ENCODE measurements around the gene SLC10A7.

The SLC10A7 gene

DNA sequence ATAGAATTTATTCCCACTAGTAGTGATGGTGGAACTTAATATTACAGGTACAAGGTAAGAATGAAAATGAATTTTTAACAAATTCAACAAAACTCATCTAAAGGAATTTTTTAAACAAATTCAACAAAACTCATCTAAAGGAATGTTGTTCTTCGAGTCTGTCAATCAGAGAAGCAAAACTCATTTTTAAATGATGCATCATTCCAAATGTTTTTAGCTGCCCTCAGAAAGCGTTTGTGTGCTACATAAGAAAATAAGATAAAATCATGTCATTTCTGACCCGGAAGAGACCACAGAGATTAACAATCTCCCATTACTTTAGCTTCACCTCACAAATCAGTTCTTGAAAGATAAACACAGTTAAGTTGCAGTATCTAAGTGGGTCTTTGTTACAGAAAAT lies 178.0 kb downstream of the SLC10A7 start:
- no peak for DNase-seq

DNA sequence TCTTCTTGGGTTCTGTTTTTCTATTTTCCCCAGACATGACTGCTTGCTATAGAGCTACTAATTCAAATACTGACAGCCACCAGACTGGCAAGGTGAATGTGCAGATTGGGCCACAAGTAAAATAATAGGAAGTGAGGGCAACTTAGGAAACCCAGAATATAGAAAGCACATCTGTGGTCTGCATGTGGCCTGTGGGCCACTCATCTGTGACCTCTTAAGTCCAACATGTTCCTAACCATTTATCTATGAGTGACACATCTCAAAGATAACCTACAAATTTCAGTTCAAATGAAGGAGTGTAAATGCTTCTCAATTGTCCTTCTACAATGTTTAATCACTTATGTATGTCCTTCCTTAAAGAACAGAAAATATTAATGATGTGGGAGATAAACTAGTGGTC lies 178.5 kb downstream of the SLC10A7 start:
- DNase-seq, result no peak

- DNase-seq, result no peak
Observed at GRCh38 chr4:146342600-146343192, 179.0 kb downstream of the SLC10A7 start.

DNA sequence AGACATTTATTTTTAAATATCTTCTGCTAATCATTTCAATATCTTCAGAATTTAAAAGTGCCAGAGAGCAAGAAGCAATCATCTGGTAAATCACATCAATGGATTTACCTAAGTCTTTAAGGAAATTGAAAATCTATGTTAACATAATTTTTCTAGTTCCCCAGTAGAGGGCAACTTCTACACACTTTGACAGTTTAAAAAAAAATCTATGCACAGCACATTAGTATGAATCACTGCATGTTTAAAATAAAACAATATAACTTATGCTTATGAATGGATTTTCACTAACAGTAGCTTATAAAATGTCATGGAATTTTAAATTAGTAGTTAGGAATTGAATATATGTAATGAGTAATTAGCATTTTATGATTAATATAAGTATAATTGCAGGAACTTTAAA lies 180.9 kb downstream of the SLC10A7 start:
- DNase-seq, result no peak

DNA sequence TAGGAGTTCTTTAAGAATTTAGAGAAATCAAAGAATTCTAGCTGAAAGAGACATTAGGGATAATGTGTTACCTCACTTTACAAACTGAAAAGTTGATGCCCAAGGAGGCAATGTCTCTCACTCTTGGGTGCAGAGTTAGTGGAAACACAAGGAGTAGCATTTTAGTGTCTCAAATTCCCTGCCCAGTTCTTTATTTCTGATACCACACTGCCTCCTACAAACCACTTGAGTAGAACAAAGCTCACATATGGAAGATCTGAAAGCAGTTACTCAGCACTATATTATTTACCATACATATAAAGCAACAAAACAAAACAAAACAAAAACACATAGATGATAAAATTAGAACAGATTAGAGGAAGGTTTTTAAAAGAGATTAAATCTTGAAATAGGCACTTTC lies 183.2 kb downstream of the SLC10A7 start:
- no peak for DNase-seq

DNA sequence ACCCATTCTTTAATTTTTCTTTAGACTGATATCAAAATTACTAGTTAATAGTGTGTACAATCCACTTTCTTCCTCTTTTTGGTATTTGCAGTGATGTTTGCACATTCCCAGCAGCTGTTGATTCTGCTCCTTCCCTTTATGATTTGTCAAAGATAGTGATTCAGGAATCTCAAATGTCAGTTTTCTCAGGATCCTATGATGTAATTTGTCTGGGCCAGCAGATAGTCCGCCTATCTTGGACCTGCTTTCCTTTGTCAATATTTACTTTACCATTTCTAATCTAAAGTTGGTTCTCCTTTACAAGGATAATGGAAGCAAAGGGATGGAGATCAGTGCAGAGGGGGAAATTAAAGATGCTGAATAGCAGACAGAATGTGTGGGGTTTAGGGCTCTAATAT lies 185.3 kb downstream of the SLC10A7 start:
- no peak for DNase-seq

GRCh38 chr4:146335763-146336409 lies 185.9 kb downstream of the SLC10A7 start:
- no peak for DNase-seq

DNA sequence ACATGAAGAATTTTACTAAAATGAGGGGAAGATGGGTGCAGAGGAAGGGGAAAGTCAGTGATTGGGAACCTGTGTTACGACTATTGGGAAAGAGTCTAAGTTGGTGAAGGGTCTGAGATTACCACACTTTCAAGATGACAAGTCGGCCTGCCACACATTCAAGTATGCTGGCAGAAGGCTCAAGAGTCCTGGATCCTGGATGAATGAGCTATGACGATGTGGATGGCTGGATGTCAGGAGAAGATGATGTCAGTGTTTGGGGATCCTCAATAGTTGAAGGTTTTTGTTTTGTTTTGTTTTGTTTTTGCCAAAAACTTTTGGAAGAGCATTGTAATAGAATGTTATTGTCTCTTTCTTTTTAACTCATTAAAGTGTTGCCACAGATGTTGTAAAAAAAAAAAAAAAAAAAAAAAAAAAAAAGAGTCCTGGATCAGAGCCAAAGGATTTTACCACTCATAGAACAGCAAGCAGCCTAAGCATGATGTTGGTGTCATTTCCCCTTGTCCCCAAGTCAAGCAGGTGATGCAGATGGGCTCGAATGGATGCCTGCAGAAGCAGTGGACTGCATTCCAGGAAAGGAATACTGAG lies 186.8 kb downstream of the SLC10A7 start:
- DNase-seq, result no peak

DNA sequence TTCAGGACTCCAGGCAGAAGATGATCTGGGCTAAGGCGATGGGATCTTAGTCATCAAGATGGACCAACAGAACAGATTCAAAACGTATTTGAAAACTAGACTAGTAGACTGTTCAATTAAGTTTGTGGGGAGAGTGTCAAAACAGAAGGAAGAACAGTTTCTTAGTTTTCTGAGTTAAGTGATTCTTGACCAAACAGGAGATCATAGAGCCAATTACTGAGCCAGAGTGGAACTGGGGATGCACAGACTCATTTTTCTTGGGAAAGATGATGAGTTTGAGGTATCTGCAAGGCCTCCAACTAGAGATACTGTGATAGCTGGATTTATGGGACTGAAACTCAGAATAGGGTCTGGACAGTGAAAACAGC lies 187.9 kb downstream of the SLC10A7 start:
- no peak for DNase-seq

- no peak for DNase-seq
Observed at GRCh38 chr4:146333187-146333894, 188.4 kb downstream of the SLC10A7 start.

DNA sequence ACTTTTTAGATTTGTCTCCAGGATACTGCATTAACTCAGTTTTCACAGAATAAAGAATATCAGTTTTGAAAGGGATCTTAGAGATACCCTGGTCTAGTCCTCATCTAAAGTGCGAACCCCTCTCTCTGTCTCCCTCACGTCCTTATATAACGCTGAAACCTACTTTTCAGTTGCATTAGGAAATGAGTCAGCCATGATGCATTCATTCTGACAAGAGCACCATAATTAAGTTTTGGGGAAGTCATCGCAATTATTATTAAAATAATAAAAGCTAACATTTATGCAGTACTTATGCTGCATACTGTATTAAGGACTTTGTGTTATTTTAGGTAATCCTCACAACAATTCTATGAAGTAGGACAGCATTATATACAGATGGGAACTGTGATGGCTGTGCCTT lies 191.3 kb downstream of the SLC10A7 start:
- DNase-seq, result no peak

- DNase-seq, result no peak
Observed at GRCh38 chr4:146329050-146329716, 192.6 kb downstream of the SLC10A7 start.

GRCh38 chr4:146327859-146328650 lies 193.7 kb downstream of the SLC10A7 start:
- no peak for DNase-seq

GRCh38 chr4:146318894-146319293 lies 202.8 kb downstream of the SLC10A7 start:
- no peak for DNase-seq

- no peak for DNase-seq
Observed at GRCh38 chr4:146317783-146318182, 204.0 kb downstream of the SLC10A7 start.

DNA sequence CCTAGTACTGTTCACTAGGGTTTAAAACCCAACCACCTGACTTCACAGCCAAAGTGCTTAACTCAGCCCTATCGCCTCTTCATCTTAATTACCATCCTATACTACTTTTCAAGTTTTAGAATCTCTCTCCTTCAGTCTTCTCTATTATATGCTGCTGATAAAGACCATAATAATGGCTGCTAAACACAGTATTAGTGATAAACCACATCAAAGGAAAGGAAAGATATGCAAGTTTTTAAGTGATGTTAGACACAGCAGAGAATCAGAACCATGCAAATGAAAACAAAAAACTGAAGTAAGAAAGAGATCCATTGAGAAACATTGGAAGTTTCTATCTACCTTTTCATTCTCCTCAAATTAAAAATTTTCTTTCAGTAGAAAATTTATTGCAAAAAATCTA lies 206.6 kb downstream of the SLC10A7 start:
- DNase-seq, result no peak

DNA sequence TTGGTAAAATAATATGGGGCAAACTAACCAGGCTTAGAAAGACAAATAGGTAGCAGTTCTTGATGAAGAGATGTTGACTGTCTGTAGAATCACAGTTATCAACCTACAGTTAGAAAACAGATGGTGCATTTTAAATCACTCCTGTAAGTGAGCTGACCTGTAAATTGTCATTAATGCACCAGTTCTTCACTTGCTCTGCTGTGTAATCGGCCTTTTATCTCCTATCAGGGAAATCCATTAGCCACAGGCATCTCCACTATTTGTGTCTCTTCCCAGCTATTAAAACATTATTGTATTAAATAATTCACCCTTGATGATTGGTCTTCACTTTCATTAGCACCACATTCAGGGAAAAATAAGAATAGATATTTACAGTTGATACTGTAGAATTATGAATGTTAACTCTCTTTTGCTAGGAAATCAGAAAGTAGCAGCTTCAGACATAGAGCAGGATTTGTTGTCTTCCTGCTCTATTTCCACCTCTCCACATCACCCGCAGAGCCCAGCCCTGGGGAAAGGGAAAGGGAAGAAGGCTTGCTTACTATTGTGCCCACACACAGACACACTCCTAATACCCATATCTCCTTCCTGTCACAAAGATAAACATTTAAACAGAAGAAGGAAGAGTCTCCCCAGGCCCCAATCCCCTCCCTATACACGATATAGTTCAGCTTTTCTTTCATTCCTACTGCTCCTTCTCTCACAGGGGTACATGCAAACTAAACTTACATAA lies 210.3 kb downstream of the SLC10A7 start:
- no peak for DNase-seq

DNA sequence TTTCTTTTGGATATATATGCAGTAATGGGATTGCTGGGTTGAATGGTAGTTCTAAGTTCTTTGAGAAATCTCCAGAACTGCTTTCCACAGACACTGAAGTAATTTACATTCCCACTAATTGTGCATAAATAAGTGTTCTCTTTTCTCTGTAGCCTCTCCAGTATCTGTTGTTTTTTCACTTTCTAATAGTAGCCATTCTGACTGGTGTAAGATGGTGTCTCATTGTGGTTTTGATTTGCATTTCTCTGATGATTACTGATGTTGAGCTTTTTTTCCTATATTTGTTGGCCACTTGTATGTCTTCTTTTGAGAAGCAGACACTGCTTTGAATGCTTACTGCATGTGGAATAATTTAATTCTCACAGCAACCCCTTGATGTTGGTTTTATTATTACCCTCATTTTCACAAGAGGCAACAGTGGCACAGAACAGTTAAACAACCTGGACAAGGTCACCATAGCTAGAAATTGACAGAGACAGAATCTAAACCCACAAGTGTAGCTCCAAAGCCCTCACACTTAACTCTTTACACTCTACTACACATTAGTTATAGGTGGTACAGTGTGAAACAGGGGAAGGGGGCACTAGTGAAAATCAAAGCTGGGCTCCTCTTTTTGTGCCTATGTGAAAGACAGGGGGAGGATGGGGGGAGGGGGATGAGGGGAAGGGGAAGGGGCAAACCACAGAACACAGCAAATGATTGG lies 211.3 kb downstream of the SLC10A7 start:
- no peak for DNase-seq

DNA sequence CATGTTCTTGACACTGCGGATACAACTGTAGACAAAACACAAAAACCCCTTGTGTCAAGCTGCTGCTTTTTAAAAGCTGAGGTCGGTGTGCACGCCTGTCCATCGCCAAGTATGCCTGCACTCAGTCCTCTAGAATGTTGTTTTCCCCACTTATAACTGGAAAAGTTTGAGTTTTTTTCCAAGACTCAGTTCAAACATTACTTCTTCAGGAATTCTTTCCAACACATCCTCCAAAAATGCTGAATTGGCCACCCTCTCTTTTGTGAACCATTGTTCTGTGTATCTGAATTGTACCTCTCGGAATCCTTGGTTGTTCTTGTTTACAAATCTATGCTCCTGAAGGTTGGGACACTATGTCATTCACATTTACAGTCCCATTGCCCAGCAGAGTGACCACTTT lies 212.8 kb downstream of the SLC10A7 start:
- no peak for DNase-seq

DNA sequence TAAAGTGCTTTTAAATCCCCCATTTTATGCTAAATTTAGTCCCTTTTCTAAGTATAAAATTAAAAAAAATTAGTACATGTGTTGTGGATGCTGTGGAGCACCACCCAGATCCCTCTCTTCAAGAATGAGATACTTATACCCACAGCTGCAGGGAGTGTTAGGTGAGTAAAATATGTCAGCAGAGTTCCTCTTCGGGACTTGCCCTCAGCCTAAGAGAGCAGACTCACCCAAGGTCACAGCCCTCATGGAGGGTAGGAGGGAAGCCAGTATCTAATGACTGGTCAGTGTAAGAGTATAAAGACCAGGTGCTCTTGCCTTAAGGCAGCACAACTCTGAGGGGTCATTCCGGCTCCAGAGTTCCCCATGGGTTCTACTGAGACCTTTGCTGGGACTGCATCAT lies 218.9 kb downstream of the SLC10A7 start:
- no peak for DNase-seq

DNA sequence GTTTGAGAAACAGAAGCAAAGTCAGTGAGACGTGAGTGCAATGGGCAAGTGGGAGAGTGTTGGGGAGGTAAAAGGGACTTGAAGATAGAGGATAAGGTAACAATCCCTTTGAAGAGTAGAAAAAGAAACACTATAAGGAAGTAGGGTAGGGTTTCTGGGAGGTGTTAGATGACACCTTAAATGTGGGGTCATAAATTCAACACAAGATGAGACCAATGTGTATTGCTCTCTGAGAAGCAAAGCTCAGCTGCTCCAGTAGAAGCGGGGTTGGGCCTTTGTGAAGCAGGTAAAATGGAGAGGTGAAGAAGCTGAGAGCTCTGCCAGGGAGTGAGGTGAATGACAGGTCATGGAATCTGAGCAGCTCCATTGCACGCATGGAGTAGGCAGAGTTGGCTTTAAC lies 222.1 kb downstream of the SLC10A7 start:
- no peak for DNase-seq

Measured in CD4-positive, alpha-beta T cell treated with Interferon gamma for 1 hour (primary cell).